GM10248 (cell line): ENCODE measurements around the gene IER5L.

Experiments used
- CTCF ChIA-PET: fragments of 300-600 bp; sonication (Branson Sonifier 250); formaldehyde crosslinking; extraction: SDS; loops from one replicate; lab custom pipeline; 2021; ENCODE audit warnings: antibody characterized with exemption; lab: Yijun Ruan, JAX
- POLR2A ChIA-PET: fragments of 350-650 bp; sonication (Branson Sonifier 250); formaldehyde crosslinking; extraction: SDS; loops from one replicate; lab custom pipeline; 2020; ENCODE audit warnings: antibody characterized with exemption; lab: Yijun Ruan, JAX
- DNase-seq: peaks from one replicate; pipeline ENCODE4 v3.0.0; 2012; ENCODE audit errors: extremely low spot score
- CTCF ChIP-seq: IDR thresholded peaks from 2 replicates; pipeline ENCODE4 v1.5.1; 2012; ENCODE audit warnings: mild to moderate bottlenecking, low read depth; ENCODE audit errors: extremely low read depth, missing control alignments, control extremely low read depth

IER5L gene

DNA sequence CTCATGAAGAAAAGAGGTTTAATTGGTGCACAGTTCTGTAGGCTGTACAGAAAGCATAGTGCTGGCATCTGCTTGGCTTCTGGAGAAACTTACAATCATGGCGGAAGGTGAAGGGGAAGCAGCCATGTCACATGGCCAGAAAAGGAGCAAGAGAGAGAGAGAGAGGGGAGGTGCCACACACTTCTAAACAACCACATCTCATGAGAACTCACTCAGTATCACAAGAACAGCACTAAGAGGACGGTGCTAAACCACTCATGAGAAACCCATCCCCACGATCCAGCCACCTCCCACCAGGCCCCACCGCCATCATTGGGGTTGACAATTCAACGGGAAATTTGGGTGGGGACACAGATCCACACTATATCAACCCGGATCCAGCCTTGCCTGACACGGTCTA lies 28.8 kb upstream of the IER5L start:
- ChIA-PET CTCF (no interaction called here), POLR2A (no interaction called here)
- DNase-seq = no peak
- TF ChIP-seq CTCF = no peak

DNA sequence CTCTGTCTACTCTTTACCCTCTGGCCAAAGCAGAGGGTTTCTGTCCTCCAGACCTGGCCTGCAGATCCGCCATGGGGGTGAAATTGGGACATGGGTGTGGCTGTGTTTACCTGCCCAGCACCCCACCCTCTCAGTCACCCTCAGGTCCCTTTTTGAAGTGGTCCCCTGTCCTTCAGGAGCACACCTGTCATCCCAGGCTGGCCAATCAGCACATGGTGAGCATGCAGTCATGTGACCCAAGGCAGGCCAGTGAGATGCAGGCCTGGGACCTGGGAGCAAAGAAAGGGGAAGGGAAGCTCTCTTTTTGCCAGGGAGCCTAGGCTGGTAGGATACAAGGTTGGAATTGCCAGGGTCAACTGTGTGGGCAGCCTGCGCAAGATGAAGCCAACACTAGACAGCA lies 28.3 kb upstream of the IER5L start:
- ChIA-PET POLR2A (no interaction called here), CTCF (no interaction called here)
- no peak for TF ChIP-seq CTCF
- DNase-seq = no peak

DNA sequence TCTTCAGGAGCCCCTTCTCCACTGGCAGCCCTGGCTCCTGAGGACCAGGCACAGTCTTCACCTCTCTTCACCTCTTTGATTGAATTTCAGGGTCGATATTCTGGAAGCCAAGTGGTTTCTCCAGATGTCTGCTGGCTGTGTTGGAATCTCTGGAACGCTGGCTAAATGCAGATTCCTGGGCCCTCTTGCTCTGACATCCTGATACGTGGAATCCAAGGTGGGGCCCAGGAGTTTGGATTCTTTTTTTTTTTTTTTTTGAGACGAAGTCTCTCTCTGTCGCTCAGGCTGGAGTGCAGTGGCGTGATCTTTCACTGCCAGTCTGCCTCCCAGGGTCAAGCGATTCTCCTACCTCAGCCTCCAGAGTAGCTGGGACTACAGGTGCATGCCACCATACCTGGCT lies 26.8 kb upstream of the IER5L start:
- POLR2A ChIA-PET = no interaction called here

DNA sequence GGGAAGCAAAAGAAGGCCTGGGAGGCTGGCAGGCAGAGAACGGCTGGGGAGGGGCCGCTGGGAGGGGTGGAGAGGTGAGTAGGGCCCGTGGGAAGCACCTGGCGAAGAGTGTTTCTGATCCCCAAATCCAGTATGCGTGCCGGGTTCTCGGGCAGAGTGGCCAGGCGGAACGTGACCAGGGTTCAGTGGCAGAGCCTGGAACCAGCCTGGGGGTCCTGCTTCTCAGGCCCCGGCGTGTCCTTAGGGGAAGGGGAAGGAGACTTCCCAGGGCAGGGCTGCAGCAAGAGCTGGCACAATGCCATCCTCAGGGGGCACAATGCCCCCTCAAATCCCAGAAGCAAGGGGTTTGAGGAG lies 25.5 kb upstream of the IER5L start:
- no peak for DNase-seq
- POLR2A ChIA-PET = no interaction called here
- CTCF ChIA-PET = no interaction called here
- no peak for TF ChIP-seq CTCF

More for the DNA sequence above, 26.8 kb upstream of the IER5L start:
- no peak for TF ChIP-seq CTCF
- DNase-seq = no peak
- CTCF ChIA-PET = interaction anchor here (1.1 kb wide), 1 partner anchor 14 kb away, joined by 3 read pairs; no protein-coding TSS in a partner anchor

DNA sequence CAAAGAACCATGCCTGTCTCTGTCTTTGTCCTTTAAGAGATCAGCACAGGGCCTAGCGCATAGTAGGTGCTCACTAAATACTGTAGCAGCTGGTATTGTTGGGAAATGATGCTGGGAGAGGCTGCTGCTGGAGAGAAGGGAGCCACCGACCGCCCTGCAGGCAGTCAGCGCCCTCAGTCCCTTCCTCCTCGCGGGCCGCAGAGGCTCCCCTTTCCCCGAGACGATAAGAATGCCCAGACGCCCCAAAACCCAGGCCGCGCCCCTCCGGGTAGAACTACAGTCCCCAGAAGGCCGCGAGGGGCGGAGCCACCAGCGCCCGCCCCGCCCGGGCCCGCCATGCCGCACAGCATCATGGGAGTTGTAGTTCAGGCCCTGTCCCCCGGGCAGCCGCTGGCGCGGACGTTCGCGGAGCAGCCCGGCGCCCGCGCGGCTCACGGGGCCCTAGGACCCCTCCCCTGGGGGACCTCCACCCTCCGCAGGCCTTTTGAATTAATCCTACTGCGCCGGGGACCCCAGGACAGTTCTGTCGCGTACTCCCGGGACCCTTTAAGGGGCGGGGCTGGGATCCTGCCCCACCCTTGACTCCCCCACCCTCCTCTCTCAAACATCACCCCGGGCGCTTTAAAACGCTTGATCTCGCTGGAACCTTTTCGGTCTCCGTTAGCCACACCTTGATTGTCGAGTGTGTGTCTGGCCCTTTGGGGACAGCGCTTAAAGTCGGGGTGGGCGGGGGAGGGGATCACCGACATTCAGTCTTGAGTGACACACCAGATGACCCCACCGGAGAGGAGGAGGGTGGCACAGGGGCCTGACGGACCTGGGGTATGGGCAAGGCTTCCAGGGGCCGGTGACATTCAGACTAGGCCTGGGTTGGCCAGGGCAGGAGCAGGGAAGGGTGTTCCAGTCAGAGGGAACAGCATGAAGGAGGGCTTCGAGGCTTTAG lies 24.8 kb upstream of the IER5L start:
- ChIA-PET CTCF (no interaction called here), POLR2A (no interaction called here)
- peak; percentile 94 for DNase-seq
- no peak for TF ChIP-seq CTCF

GRCh38 chr9:129201866-129202265 lies 23.8 kb upstream of the IER5L start:
- no peak for TF ChIP-seq CTCF
- POLR2A ChIA-PET = no interaction called here
- CTCF ChIA-PET = interaction anchor here (1.9 kb wide), 1 partner anchor 28 kb away, joined by 5 read pairs; no protein-coding TSS in a partner anchor
- DNase-seq = no peak
